ENCODE results near the gene TTC7B. TPM values are rescaled to one million over a fixed set of nuclear protein-coding genes. Genes with fewer than 3 reads are reported as not detected.
A peak's percentile ranks its signal among the peaks of the same experiment; 100 is the strongest.

The TTC7B gene
- total RNA-seq, 4 donors from 2014 or later: 8.4 to 11.2 (median 9.2) TPM

- TF ChIP-seq EP300 (IDR thresholded peaks at IDR 0.05; ENCODE audit: low read depth): no peak
- TF ChIP-seq POLR2AphosphoS5 (IDR thresholded peaks at IDR 0.05): no peak
- no peak for TF ChIP-seq CTCF (IDR thresholded peaks at IDR 0.05)
- TF ChIP-seq POLR2A (IDR thresholded peaks at IDR 0.05): no peak
- DNase-seq: no peak
- Histone ChIP-seq H3K27ac (no peak overlapping the region), H3K9me3 (no peaks in the 10 kb centered on the region), H3K36me3 (no peaks in the 10 kb centered on the region), H3K4me3 (no peak overlapping the region), H3K4me1 (peaks cover 11 to 31% (median 24%) of the 10 kb centered on the region in 4 donors), H3K27me3 (peaks cover 7% of the 10 kb centered on the region)
- intact Hi-C loops (cut with DNase I; ENCODE audit: low total_unique reads) (no loop called here), in situ Hi-C loops (cut with MboI; ENCODE audit: low pct_ligation_motif_present in 1 of 4, low pct_unique_long_range_greater_than_20kb in 1 of 4, low sequenced_read_pairs in 3 of 4) (no loop called here)
- WGBS, 2 donors (ENCODE audit: low coverage in 1 of 2): 90 to 92% methylated on average over 2 to 10 of the region's 10 CpGs
Measured at GRCh38 chr14:90811641-90812040, 4.6 kb downstream of the TTC7B start.

- H3K36me3 ChIP-seq: no peaks in the 10 kb centered on the region
- intact Hi-C loops (cut with DNase I; ENCODE audit: low total_unique reads) (no loop called here), in situ Hi-C loops (cut with MboI; ENCODE audit: low pct_ligation_motif_present in 1 of 4, low pct_unique_long_range_greater_than_20kb in 1 of 4, low sequenced_read_pairs in 3 of 4) (no loop called here)
- no peak overlapping the region for H3K27ac ChIP-seq
- DNase-seq: no peak
- H3K9me3 ChIP-seq: no peaks in the 10 kb centered on the region
- H3K4me3 ChIP-seq: no peak overlapping the region
- H3K4me1 ChIP-seq: peaks cover 9 to 28% (median 23%) of the 10 kb centered on the region in 4 donors
- TF ChIP-seq CTCF (IDR thresholded peaks at IDR 0.05) (no peak), POLR2A (IDR thresholded peaks at IDR 0.05) (no peak), EP300 (IDR thresholded peaks at IDR 0.05; ENCODE audit: low read depth) (no peak), POLR2AphosphoS5 (IDR thresholded peaks at IDR 0.05) (no peak)
- peaks cover 7% of the 10 kb centered on the region for H3K27me3 ChIP-seq
- 72 to 86% methylated on average over 4 to 5 of the region's 5 CpGs for WGBS, 2 donors (ENCODE audit: low coverage in 1 of 2)
Measured at GRCh38 chr14:90810806-90811205, 5.4 kb downstream of the TTC7B start.

GRCh38 chr14:90809530-90810312 lies 6.5 kb downstream of the TTC7B start:
- TF ChIP-seq POLR2AphosphoS5 (IDR thresholded peaks at IDR 0.05): no peak
- no peak for TF ChIP-seq POLR2A (IDR thresholded peaks at IDR 0.05)
- no peak for TF ChIP-seq CTCF (IDR thresholded peaks at IDR 0.05)
- no peak for TF ChIP-seq EP300 (IDR thresholded peaks at IDR 0.05; ENCODE audit: low read depth)
- H3K27ac ChIP-seq: no peak overlapping the region
- WGBS, 2 donors (ENCODE audit: low coverage in 1 of 2): 94% methylated on average over 7 of the region's 7 CpGs; no CpG with 5 or more reads in 1 of the 2 donors
- no peaks in the 10 kb centered on the region for H3K27me3 ChIP-seq
- in situ Hi-C loops (cut with MboI; ENCODE audit: low pct_ligation_motif_present in 1 of 4, low pct_unique_long_range_greater_than_20kb in 1 of 4, low sequenced_read_pairs in 3 of 4): no loop called here
- intact Hi-C loops (cut with DNase I; ENCODE audit: low total_unique reads): no loop called here
- no peak overlapping the region for H3K4me3 ChIP-seq
- H3K4me1 ChIP-seq: peaks cover 9 to 17% (median 14%) of the 10 kb centered on the region in 4 donors
- no peaks in the 10 kb centered on the region for H3K9me3 ChIP-seq
- DNase-seq: no peak
- H3K36me3 ChIP-seq: no peaks in the 10 kb centered on the region

GRCh38 chr14:90808759-90809529 lies 7.3 kb downstream of the TTC7B start:
- Histone ChIP-seq H3K27me3 (no peaks in the 10 kb centered on the region), H3K36me3 (no peaks in the 10 kb centered on the region), H3K27ac (peak overlapping the region in 2 of 4 donors; percentile 13 to 38), H3K4me1 (peaks cover 9 to 16% (median 13%) of the 10 kb centered on the region in 4 donors), H3K9me3 (no peaks in the 10 kb centered on the region), H3K4me3 (no peak overlapping the region)
- in situ Hi-C loops (cut with MboI; ENCODE audit: low pct_ligation_motif_present in 1 of 4, low pct_unique_long_range_greater_than_20kb in 1 of 4, low sequenced_read_pairs in 3 of 4): no loop called here
- intact Hi-C loops (cut with DNase I; ENCODE audit: low total_unique reads): no loop called here
- WGBS, 2 donors (ENCODE audit: low coverage in 1 of 2): 70 to 86% methylated on average over 2 to 15 of the region's 15 CpGs
- TF ChIP-seq POLR2A (IDR thresholded peaks at IDR 0.05): no peak
- no peak for TF ChIP-seq CTCF (IDR thresholded peaks at IDR 0.05)
- no peak for TF ChIP-seq EP300 (IDR thresholded peaks at IDR 0.05; ENCODE audit: low read depth)
- TF ChIP-seq POLR2AphosphoS5 (IDR thresholded peaks at IDR 0.05): no peak
- no peak for DNase-seq
